Dermis blood vessel endothelial cell (primary cell): ENCODE results near the gene GRM5. TPM values are rescaled to one million over a fixed set of nuclear protein-coding genes. Genes with fewer than 3 reads are reported as not detected.
"Not testable (repeated sequence)": the region's sequence is repeated elsewhere in the genome, so short reads cannot be mapped to it uniquely, and the experiment has no call there.

Source experiments
- DNase-seq: peaks from one replicate; pipeline ENCODE4 v3.0.0; 2010
- total RNA-seq: library from RNA; depleted of rRNA; stranded (reverse); fragments of >200 nt; gene quantifications from 2 replicates; pipeline ENCODE4 v1.2.3, GENCODE V29; 2014

Gene GRM5
- total RNA-seq, result under 0.01 TPM in 1 of 2 replicates, not detected in the other

- not testable (repeated sequence) for DNase-seq
These were observed at the start of gene GRM5 for GRCh38 chr11:89065651-89066201. Gene GRM5, minus strand, starts transcription at chr11:89065982. Its CDS starts 18,110 bp downstream, at chr11:89047872.

- DNase-seq, result peak; percentile 52
These were observed 32.2 kb upstream of the GRM5 start for GRCh38 chr11:89097956-89098355.

GRCh38 chr11:89093806-89094205, 28.0 kb upstream of the GRM5 start:
- DNase-seq, result peak; percentile 19

GRCh38 chr11:89084951-89085350, 19.2 kb upstream of the GRM5 start:
- not testable (repeated sequence) for DNase-seq

- DNase-seq, result not testable (repeated sequence)
These were observed 5.1 kb upstream of the GRM5 start for GRCh38 chr11:89070911-89071310.

DNA sequence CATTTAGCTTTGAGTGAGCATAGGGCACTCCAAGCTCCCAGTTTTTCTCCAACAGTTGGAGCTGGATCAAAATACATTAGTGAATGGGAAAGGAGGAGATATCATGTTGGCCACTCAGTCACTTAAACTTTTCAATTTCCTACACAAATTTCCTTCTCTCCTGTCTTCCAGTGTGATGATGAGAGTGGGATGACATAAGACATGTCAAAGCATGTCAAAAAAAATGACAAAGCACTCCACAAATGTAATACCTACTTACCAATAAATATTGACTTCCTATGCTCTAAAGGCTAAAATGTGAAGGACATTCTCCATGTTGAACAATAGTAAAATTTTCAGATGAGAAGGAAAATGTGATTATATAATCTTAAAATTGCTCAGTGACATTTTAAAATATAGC, 1.5 kb upstream of the GRM5 start:
- DNase-seq, result no peak

DNA sequence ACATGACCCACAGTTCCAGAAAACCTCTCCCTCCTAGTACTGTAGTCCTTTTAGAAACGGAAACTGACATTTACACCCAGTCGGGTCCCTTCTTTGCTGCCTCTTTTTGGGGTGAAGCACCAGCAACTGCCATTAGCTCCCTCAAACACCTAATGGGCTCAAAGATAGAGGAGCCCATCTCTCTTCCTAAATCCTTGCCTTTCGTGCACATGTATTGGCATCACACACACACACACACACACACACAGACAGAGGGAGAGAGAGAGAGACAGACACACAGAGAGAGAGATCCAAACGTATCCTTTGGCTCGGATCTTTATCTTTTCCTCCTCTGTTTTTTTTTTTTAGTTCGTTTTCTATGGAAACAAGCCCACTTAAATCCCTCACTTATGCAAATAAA, 716 bp downstream of the GRM5 start:
- DNase-seq, result no peak

GRCh38 chr11:89063481-89063951, 2.3 kb downstream of the GRM5 start:
- not testable (repeated sequence) for DNase-seq

- DNase-seq, result not testable (repeated sequence)
These were observed 2.9 kb downstream of the GRM5 start for GRCh38 chr11:89062771-89063298.

DNA sequence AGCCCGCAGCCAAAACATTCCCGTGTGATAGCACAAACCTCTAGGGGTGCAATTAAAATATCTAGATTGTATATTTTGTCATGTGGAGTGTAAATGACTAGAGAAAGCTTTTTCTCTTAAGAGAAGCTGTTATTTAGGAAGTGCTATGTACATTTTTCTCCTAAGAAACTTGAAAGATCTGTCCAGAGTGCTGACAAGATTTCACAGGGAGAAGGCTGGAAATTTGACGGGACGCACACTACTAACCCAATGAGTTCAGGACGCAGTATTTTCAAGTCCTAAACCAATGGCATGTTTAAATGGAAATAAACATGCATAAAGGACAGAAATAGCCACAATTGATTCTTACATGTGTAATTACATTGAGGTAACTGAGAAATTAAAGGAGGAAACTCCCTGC, 3.9 kb downstream of the GRM5 start:
- DNase-seq, result peak; percentile 7

DNA sequence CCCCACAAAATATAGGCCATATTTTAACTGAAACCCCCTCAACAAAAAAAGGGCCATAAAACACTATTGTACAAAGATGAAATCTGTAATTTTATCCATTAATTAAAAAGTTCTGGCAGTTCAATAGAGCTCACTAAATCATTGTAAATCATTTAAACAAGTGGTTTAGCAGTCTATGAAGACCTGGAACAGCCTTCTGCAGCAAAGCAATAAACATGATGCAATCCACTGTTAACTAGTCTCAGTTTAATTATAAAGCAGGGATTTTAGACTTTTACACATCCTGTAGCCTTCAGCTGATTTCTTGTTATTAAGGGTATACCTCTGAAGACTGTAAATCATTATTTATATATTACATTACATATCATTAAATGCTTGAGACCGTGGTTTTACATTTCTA, 8.4 kb downstream of the GRM5 start:
- DNase-seq, result not testable (repeated sequence)

DNA sequence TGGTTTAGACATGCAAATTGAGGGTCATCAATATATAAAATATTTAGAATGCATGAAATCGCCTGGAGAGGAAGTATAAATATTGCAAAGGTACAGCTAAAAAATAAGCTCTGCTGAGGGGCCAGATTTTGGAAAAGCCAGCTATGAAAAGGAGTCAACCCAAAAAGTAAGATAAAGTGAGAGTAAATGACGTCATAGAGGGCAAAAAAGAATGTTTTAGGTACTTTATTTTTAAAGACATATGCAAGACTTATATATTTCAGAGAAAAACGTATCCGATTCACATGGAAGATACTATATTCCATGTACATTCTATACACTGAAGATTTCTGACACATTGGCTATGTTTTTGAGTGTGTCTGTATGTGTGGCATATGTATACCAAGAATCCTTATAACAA, 13.6 kb downstream of the GRM5 start:
- DNase-seq, result no peak

DNA sequence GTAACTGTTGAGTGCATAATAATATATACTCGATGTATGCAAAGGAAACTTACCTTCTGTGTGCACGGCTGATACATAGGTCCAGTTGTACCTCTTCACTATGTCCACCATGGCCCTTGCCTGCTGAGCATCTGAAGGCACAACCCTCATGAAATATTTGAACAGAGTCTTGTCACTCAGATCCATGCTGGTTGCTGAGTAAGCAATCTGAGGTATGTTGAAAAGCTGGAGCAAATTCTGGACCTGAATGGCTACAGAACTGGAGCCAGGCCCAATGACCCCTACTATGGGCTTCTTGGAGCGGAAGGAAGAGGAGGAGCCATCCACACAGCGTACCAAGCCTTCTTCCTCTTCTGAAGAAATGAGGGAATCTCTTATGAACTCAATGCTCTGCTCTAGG, 18.6 kb downstream of the GRM5 start:
- DNase-seq, result not testable (repeated sequence)

DNA sequence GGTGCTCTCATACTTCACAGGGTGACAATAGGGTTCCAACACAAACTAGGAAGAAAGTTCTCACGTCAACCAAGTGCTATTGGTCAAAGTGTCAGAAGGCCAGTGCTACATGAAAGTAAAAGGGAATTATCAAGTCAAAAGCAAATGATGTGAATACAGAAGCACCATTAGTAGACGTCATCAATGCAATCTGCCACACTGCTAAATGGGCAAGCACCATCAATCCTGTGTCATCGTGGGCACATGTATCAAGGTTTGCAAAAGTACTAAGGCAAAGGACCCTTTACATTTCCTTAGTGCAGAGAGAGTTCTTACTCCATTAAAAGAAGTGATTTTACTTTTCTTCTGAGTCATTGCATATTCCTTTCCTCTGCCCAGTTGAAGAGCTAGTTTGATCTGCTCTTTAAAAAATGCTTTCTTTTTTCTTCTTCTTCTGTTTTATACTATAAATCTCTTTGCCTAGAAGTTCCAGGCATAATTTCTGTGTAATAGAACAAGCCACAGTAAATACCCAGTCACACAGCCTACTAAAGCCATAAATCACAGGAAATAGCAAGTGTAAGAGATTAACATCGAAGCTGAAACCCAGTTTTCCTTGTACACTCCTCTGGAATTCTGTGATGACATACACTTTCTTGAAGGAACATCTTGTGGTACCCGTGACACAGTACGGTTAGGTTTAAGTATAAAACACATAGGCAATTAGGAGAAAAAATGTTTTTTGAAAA, 21.8 kb downstream of the GRM5 start:
- not testable (repeated sequence) for DNase-seq

DNA sequence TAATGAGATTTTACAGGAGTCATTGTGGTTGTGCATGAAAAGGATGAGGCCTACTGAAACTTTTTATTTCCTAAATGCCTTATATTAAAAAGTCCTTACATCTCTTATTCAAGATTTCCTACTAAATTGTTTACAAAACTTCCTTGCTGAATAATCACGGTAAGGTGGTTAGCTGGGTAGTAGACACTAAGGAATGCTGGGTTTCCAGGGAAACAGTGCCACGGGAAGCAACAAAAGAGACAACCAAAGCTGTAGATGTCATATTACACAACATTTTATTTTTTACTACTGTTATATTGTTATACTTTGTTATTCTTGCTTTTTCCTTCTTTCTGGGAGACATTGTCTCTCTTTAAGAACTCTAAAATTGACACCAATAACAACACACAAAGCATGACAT, 36.1 kb downstream of the GRM5 start:
- DNase-seq, result not testable (repeated sequence)

- DNase-seq, result no peak
These were observed 44.4 kb downstream of the GRM5 start for GRCh38 chr11:89021339-89021738.

GRCh38 chr11:89019827-89020547, 45.8 kb downstream of the GRM5 start:
- peak; percentile 12 for DNase-seq

DNA sequence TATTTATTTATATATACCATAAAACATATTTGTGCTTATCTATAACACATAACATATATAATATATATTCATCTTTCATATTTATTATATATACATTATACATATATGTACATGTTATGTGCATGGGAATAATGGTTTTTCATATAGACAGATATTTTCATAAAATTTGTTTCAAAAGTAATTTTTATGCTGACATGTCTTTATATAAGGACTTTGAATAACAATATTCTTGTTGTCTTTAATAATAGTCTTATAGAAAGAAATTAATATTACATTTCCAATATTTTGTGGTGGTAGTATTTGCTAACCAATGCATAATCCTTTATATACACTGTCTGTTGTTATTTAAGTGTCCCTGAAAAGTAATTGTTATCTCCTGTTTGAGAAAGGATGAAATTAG, 49.6 kb downstream of the GRM5 start:
- no peak for DNase-seq

DNA sequence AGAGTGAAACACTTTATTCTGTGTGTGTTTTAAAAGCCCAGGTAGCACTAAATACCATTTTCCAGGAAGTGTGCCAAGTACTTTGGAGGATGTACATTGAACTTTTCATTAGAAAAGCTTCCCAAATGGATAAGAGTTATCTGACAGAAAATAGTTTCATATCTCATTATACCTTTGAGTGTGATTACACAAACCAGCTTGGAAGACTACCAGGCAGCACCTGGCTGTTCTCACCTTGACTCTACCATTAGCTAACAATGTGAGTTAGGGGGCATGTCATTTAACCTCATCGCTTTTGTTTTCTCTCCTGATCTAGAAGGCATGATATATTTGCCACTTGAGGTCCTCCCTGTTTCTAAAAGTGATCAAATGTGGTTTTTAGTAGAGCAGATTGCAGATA, 50.2 kb downstream of the GRM5 start:
- no peak for DNase-seq

- DNase-seq, result not testable (repeated sequence)
These were observed 64.9 kb downstream of the GRM5 start for GRCh38 chr11:89000852-89001251.

GRCh38 chr11:88979641-88980040, 86.1 kb downstream of the GRM5 start:
- no peak for DNase-seq

GRCh38 chr11:88978992-88979391, 86.8 kb downstream of the GRM5 start:
- not testable (repeated sequence) for DNase-seq

DNA sequence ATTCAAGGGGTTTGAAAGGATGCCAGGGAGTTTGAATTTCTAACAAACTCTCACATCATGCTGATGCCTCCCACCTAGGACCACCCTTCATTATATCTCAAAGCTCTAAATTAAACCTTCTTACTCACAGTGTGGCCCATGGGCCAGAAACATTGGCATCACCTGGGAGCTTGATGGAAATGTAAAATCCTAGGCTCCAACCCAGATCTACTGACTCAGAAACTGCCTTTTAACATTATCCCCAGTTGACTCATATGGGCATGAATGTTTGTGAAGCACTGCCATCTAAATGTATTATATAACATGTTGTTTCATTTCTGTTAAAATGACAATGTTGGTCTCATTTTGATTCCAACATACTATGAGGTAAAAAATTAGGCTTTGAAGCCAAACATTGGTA, 90.3 kb downstream of the GRM5 start:
- DNase-seq, result not testable (repeated sequence)
